WTC11 (cell line): ENCODE measurements around the gene ZNF20. TPM values are rescaled to one million over a fixed set of nuclear protein-coding genes. Genes with fewer than 3 reads are reported as not detected.

Source experiments
- ATAC-seq: fragments of 200-7000 bp; cut with Tn5 transposase; 2 replicates; pipeline ENCODE4 v1.10.0; 2021; ENCODE audit warnings: mild to moderate bottlenecking, moderate library complexity
- CTCF ChIA-PET: fragments of 300-600 bp; sonication (Branson Sonifier 250); formaldehyde crosslinking; loops from one replicate; lab custom pipeline; 2021; ENCODE audit warnings: antibody characterized with exemption; lab: Charles Lee
- POLR2A ChIA-PET: fragments of 350-600 bp; sonication (Branson Sonifier 250); formaldehyde crosslinking; loops from one replicate; lab custom pipeline; 2021; ENCODE audit warnings: antibody characterized with exemption; lab: Charles Lee
- DNase-seq: peaks from one replicate; pipeline ENCODE4 v3.0.0; 2021; ENCODE audit warnings: low spot score
- H3K27ac Mint-ChIP-seq: 2 replicates; pipeline ENCODE4 v1.8.0; 2021; ENCODE audit warnings: mixed read lengths
- H3K27me3 Mint-ChIP-seq: 2 replicates; pipeline ENCODE4 v1.8.0; 2021; ENCODE audit warnings: low read depth, mild to moderate bottlenecking, moderate library complexity, mixed read lengths
- H3K36me3 Mint-ChIP-seq: 2 replicates; pipeline ENCODE4 v1.8.0; 2021; ENCODE audit warnings: mixed read lengths
- H3K4me1 Mint-ChIP-seq: 2 replicates; pipeline ENCODE4 v1.8.0; 2022; ENCODE audit warnings: mixed read lengths
- H3K4me3 Mint-ChIP-seq: 2 replicates; pipeline ENCODE4 v1.8.0; 2021; ENCODE audit warnings: mild to moderate bottlenecking, moderate library complexity, mixed read lengths
- H3K9me3 Mint-ChIP-seq: 2 replicates; pipeline ENCODE4 v1.8.0; 2021; ENCODE audit warnings: mixed read lengths
- AFF4 ChIP-seq: sonication (generic); formaldehyde crosslinking; IDR thresholded peaks from 2 replicates; pipeline ENCODE4 v1.8.1; 2023; ENCODE audit warnings: mild to moderate bottlenecking, missing genetic modification reagents, borderline replicate concordance
- E2F4 ChIP-seq: sonication (generic); formaldehyde crosslinking; IDR thresholded peaks from 2 replicates; pipeline ENCODE4 v1.8.1; 2022; ENCODE audit warnings: low read depth, mild to moderate bottlenecking, moderate library complexity, missing genetic modification reagents, borderline replicate concordance
- ETV6 ChIP-seq: sonication (generic); formaldehyde crosslinking; IDR thresholded peaks from 2 replicates; pipeline ENCODE4 v1.8.1; 2022; ENCODE audit warnings: mild to moderate bottlenecking, missing genetic modification reagents
- GRHL2 ChIP-seq: fragments of 250-450 bp; sonication (Bioruptor Pico); IDR thresholded peaks from 2 replicates; pipeline ENCODE4 v1.8.0; 2022; ENCODE audit warnings: mild to moderate bottlenecking, moderate library complexity; ENCODE audit not compliant: insufficient replicate concordance, severe bottlenecking
- GTF2I ChIP-seq: fragments of 250-450 bp; sonication (Bioruptor Pico); conservative IDR thresholded peaks from 2 replicates; pipeline ENCODE4 v1.4.0; 2021; ENCODE audit warnings: mild to moderate bottlenecking
- JUN ChIP-seq: sonication (generic); formaldehyde crosslinking; IDR thresholded peaks from 2 replicates; pipeline ENCODE4 v1.8.0; 2023; ENCODE audit warnings: mild to moderate bottlenecking, missing genetic modification reagents
- KAT7 ChIP-seq: sonication (generic); formaldehyde crosslinking; IDR thresholded peaks from 2 replicates; pipeline ENCODE4 v1.8.1; 2023; ENCODE audit warnings: missing genetic modification reagents, mild to moderate bottlenecking, borderline replicate concordance
- NFYB ChIP-seq: sonication (generic); formaldehyde crosslinking; conservative IDR thresholded peaks from 2 replicates; pipeline ENCODE4 v1.8.0; 2022; ENCODE audit warnings: low read depth, missing genetic modification reagents
- NR1H2 ChIP-seq: sonication (generic); formaldehyde crosslinking; IDR thresholded peaks from 2 replicates; pipeline ENCODE4 v1.9.0; 2021; ENCODE audit warnings: mild to moderate bottlenecking, moderate library complexity, missing genetic modification reagents
- RORB ChIP-seq: fragments of 250-450 bp; sonication (Bioruptor Pico); IDR thresholded peaks from 2 replicates; pipeline ENCODE4 v1.9.0; 2021; ENCODE audit warnings: mild to moderate bottlenecking
- TCF7 ChIP-seq: sonication (generic); formaldehyde crosslinking; IDR thresholded peaks from 2 replicates; pipeline ENCODE4 v1.8.0; 2022; ENCODE audit warnings: mild to moderate bottlenecking, low read depth, missing genetic modification reagents, moderate library complexity
- ZNF263 ChIP-seq: sonication (generic); formaldehyde crosslinking; IDR thresholded peaks from 2 replicates; pipeline ENCODE4 v1.8.1; 2022; ENCODE audit warnings: low read depth, mild to moderate bottlenecking, moderate library complexity, missing genetic modification reagents
- total RNA-seq: library from RNA; stranded (reverse); gene quantifications from 3 replicates; pipeline ENCODE4 v1.2.3, GENCODE V29; 2021
- TF ChIP-seq, protein P1 (sequence below): fragments of 250-450 bp; sonication (Bioruptor Pico); conservative IDR thresholded peaks from 2 replicates; pipeline ENCODE4 v1.9.0; 2021; ENCODE audit warnings: mild to moderate bottlenecking
- TF ChIP-seq, protein P2 (sequence below): fragments of 200-600 bp; IDR thresholded peaks from 2 replicates; pipeline ENCODE4 v1.8.0; 2022; ENCODE audit warnings: antibody characterized with exemption
- TF ChIP-seq, protein P3 (sequence below): fragments of 250-450 bp; sonication (Bioruptor Pico); IDR thresholded peaks from 2 replicates; pipeline ENCODE4 v1.9.0; 2021; ENCODE audit warnings: moderate library complexity, mild to moderate bottlenecking, inconsistent platforms, borderline replicate concordance

Gene ZNF20
- total RNA-seq, 1 experiment from 2014 or later = 7.8 TPM

DNA sequence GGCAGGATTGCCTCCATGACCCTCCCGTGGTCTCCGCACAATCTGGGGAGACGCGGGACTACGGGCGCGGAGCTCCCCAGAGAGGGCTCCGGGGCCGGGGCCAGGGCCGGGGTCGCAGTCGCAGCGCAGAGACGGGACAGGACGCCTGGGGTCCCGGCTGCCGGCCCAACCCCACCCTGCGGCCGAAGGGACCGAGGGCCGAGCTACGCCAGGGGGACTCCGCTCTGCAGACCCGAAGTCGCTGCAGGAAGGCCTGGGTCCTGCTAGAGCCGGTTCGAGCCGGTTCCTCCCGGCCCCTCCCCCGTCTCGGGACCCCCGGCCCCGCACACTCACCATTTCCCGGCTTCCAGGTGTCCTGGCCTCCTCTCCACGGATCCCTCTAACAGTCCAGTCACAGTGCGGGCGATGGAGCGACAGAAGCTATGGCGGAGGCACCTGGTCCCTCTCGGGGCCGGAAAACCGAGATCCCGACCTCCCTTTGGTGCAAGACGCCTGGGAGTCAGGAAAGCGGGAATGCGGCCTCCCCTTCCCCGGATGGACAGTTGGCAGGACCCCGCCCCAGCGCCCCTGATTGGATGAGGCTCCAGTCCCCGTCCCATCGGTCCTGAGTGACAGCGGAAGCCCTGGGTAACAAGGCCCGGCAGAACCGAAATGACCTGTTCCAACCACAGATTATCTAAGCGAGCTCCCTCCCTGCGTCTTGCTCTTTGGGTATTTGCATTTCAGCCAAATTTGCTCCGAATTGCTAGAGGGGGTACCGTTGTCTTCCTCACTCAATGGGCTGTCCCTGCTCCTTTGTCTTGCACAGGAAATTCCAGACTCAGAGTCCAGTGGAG lies 16.3 kb upstream of the ZNF20 start, which contains the start of gene ZNF625 (continued):
- TF ChIP-seq, protein P1, sequence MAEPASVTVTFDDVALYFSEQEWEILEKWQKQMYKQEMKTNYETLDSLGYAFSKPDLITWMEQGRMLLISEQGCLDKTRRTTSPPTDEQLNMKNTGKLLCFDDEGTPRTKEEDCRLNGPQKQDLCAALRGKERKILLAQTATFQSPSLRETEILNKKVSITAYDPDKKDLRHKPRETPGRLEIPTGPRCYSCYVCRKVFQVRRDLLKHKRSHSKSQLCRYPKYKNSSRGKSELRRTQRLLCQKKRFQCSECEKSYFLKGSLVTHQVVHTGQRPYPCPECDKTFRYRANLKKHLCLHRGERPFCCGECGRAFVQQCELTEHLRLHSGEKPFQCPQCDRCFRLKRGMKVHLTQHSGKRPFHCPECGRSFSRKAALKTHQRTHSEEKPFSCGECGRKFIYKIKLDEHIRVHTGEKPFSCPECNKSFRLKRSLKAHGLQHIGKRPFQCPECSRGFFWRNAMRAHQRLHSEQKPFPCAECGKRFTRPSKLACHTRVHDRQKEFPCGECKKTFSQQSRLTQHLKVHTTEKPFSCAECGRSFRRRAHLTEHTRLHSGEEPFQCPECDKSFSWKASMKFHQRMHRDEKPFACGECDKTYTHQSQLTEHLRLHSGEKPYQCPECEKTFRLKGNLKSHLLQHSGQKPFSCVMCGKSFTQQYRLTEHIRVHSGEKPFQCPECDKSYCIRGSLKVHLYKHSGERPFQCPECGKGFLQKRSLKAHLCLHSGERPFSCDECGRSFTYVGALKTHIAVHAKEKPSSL (CRISPR knock-in tag) = no peak

DNA sequence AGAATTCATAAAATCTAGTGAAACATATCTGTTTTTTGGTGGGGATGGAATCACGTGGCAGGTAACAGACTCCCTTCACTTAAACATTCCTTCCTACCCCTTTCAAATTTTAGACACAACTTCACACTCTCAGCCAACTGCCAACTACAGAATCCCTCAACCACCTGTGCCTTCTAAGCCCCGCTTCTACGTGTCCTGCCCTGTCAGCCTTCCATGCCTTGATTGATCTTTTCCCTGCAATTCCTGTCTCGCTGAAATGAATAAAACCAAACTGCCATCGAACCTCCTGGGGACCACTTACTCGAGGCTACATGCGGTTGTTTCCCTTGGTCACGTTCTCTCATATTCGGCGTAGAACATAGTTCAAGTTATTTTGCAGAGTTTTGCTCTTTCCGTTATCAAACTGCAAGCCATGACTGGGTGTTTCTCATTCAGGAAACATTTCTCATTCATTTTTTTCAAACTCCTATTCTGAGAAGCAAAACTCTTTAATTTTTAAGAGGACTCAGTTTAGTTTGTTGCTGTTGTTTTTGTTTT lies 15.2 kb upstream of the ZNF20 start:
- Mint-ChIP-seq H3K9me3 (0 out of 2 replicates have a peak, but pooled peaks cover 2% of the 10 kb centered on the region), H3K4me3 (peak overlapping the region; percentile 91), H3K4me1 (peaks cover 12% of the 10 kb centered on the region), H3K27ac (peak overlapping the region; percentile 90), H3K36me3 (peaks cover 21% of the 10 kb centered on the region), H3K27me3 (peaks cover 5% of the 10 kb centered on the region)
- ChIA-PET CTCF (interaction anchor here (1.3 to 1.9 kb wide), 4 partner anchors 15 to 170 kb away, joined by 4 to 18 read pairs (median 8); partner anchors contain the start of gene ZNF20), POLR2A (interaction anchor here (0.6 to 2.0 kb wide), 2 partner anchors 39 to 90 kb away, joined by 3 to 5 read pairs; no protein-coding TSS in a partner anchor)
- ATAC-seq (no peak), DNase-seq (no peak)
- TF ChIP-seq KAT7 = no peak
- TF ChIP-seq ZNF263 (CRISPR knock-in tag) = no peak
- TF ChIP-seq NFYB = no peak
- no peak for TF ChIP-seq GTF2I (CRISPR knock-in tag)
- no peak for TF ChIP-seq ETV6 (CRISPR knock-in tag)
- TF ChIP-seq AFF4 (CRISPR knock-in tag) = no peak
- no peak for TF ChIP-seq GRHL2 (CRISPR knock-in tag)
- no peak for TF ChIP-seq TCF7 (CRISPR knock-in tag)
- TF ChIP-seq E2F4 (CRISPR knock-in tag) = no peak
- TF ChIP-seq, protein P2, sequence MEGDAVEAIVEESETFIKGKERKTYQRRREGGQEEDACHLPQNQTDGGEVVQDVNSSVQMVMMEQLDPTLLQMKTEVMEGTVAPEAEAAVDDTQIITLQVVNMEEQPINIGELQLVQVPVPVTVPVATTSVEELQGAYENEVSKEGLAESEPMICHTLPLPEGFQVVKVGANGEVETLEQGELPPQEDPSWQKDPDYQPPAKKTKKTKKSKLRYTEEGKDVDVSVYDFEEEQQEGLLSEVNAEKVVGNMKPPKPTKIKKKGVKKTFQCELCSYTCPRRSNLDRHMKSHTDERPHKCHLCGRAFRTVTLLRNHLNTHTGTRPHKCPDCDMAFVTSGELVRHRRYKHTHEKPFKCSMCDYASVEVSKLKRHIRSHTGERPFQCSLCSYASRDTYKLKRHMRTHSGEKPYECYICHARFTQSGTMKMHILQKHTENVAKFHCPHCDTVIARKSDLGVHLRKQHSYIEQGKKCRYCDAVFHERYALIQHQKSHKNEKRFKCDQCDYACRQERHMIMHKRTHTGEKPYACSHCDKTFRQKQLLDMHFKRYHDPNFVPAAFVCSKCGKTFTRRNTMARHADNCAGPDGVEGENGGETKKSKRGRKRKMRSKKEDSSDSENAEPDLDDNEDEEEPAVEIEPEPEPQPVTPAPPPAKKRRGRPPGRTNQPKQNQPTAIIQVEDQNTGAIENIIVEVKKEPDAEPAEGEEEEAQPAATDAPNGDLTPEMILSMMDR = no peak

DNA sequence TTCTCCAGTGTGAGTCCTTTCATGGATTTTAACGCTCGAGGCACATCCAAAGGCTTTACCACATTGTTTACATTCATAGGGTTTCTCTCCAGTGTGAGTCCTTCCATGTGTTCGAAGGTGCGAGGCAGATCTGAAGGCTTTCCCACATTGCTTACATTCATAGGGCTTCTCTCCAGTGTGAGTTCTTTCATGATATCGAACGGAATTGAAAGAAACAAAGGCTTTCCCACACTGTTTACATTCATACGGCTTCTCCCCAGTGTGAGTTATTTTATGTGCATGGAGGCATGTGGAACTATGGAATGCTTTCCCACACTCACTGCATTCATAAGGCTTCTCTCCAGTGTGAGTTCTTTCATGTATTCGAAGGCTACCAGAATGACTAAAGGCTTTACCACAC lies 5.2 kb upstream of the ZNF20 start:
- CTCF ChIA-PET = no interaction called here
- DNase-seq (no peak), ATAC-seq (no peak)
- peaks cover 10% of the 10 kb centered on the region for H3K4me1 Mint-ChIP-seq
- no peak overlapping the region for H3K27ac Mint-ChIP-seq
- H3K4me3 Mint-ChIP-seq = no peak overlapping the region
- no peaks in the 10 kb centered on the region for H3K27me3 Mint-ChIP-seq
- H3K36me3 Mint-ChIP-seq = peaks cover 47% of the 10 kb centered on the region
- peaks cover 23% of the 10 kb centered on the region for H3K9me3 Mint-ChIP-seq
- POLR2A ChIA-PET = no interaction called here
- no peak for TF ChIP-seq JUN (CRISPR knock-in tag)
- TF ChIP-seq, protein P3, sequence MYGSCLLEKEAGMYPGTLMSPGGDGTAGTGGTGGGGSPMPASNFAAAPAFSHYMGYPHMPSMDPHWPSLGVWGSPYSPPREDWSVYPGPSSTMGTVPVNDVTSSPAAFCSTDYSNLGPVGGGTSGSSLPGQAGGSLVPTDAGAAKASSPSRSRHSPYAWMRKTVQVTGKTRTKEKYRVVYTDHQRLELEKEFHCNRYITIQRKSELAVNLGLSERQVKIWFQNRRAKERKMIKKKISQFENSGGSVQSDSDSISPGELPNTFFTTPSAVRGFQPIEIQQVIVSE (CRISPR knock-in tag) = no peak
- no peak for TF ChIP-seq RORB
- TF ChIP-seq E2F4 (CRISPR knock-in tag) = no peak
- no peak for TF ChIP-seq NR1H2 (CRISPR knock-in tag)
- TF ChIP-seq AFF4 (CRISPR knock-in tag) = no peak
